ENCODE measurements around the gene ZNF763. TPM values are rescaled to one million over a fixed set of nuclear protein-coding genes. Genes with fewer than 3 reads are reported as not detected.
"Not testable (repeated sequence)": the region's sequence is repeated elsewhere in the genome, so short reads cannot be mapped to it uniquely, and the experiment has no call there.

ZNF763 gene
- total RNA-seq, 1 donor from 2014 or later = 5.0 TPM

- no peak for DNase-seq (ENCODE audit: extremely low spot score, unreplicated experiment)
- no peak overlapping the region for H3K4me3 Mint-ChIP-seq
Measured at GRCh38 chr19:11931051-11931450, 33.8 kb upstream of the ZNF763 start.

GRCh38 chr19:11931513-11931912, 33.3 kb upstream of the ZNF763 start:
- H3K27me3 Mint-ChIP-seq = no peaks in the 10 kb centered on the region
- no peak for TF ChIP-seq CTCF (conservative IDR thresholded peaks at IDR 0.05)
- H3K4me1 Mint-ChIP-seq (ENCODE audit: unreplicated experiment) = no peaks in the 10 kb centered on the region
- DNase-seq (ENCODE audit: extremely low spot score, unreplicated experiment) = no peak
- H3K36me3 Mint-ChIP-seq = peaks cover 59% of the 10 kb centered on the region
- H3K9me3 Mint-ChIP-seq = peaks cover 8% of the 10 kb centered on the region
- H3K4me3 Mint-ChIP-seq = no peak overlapping the region
- H3K27ac Mint-ChIP-seq = no peak overlapping the region

More at GRCh38 chr19:11931051-11931450, 33.8 kb upstream of the ZNF763 start:
- peaks cover 58% of the 10 kb centered on the region for H3K36me3 Mint-ChIP-seq
- no peak overlapping the region for H3K27ac Mint-ChIP-seq
- no peaks in the 10 kb centered on the region for H3K27me3 Mint-ChIP-seq
- no peak for TF ChIP-seq CTCF (conservative IDR thresholded peaks at IDR 0.05)
- peaks cover 2% of the 10 kb centered on the region for H3K4me1 Mint-ChIP-seq (ENCODE audit: unreplicated experiment)
- peaks cover 9% of the 10 kb centered on the region for H3K9me3 Mint-ChIP-seq

- peaks cover 11% of the 10 kb centered on the region for H3K9me3 Mint-ChIP-seq
- not testable (repeated sequence) for DNase-seq (ENCODE audit: extremely low spot score, unreplicated experiment); H3K27ac Mint-ChIP-seq; H3K27me3 Mint-ChIP-seq; H3K4me3 Mint-ChIP-seq; H3K4me1 Mint-ChIP-seq (ENCODE audit: unreplicated experiment)
- H3K36me3 Mint-ChIP-seq = peaks cover 61% of the 10 kb centered on the region
Measured at GRCh38 chr19:11935829-11936228, 29.0 kb upstream of the ZNF763 start.

- not testable (repeated sequence) for H3K27ac Mint-ChIP-seq; DNase-seq (ENCODE audit: extremely low spot score, unreplicated experiment); H3K27me3 Mint-ChIP-seq; H3K4me1 Mint-ChIP-seq (ENCODE audit: unreplicated experiment); H3K4me3 Mint-ChIP-seq
- Mint-ChIP-seq H3K36me3 (peaks cover 66% of the 10 kb centered on the region), H3K9me3 (peaks cover 16% of the 10 kb centered on the region)
Measured at GRCh38 chr19:11938383-11938782, 26.5 kb upstream of the ZNF763 start.

GRCh38 chr19:11941361-11941887, 23.4 kb upstream of the ZNF763 start:
- not testable (repeated sequence) for DNase-seq (ENCODE audit: extremely low spot score, unreplicated experiment); H3K27me3 Mint-ChIP-seq; H3K4me1 Mint-ChIP-seq (ENCODE audit: unreplicated experiment); H3K27ac Mint-ChIP-seq; H3K4me3 Mint-ChIP-seq
- Mint-ChIP-seq H3K36me3 (peaks cover 74% of the 10 kb centered on the region), H3K9me3 (peaks cover 16% of the 10 kb centered on the region)

- peaks cover 15% of the 10 kb centered on the region for H3K9me3 Mint-ChIP-seq
- DNase-seq (ENCODE audit: extremely low spot score, unreplicated experiment) = no peak
- TF ChIP-seq CTCF (conservative IDR thresholded peaks at IDR 0.05) = no peak
- H3K27ac Mint-ChIP-seq = no peak overlapping the region
- H3K4me3 Mint-ChIP-seq = no peak overlapping the region
- peaks cover 75% of the 10 kb centered on the region for H3K36me3 Mint-ChIP-seq
- H3K27me3 Mint-ChIP-seq = no peaks in the 10 kb centered on the region
- no peaks in the 10 kb centered on the region for H3K4me1 Mint-ChIP-seq (ENCODE audit: unreplicated experiment)
Measured at GRCh38 chr19:11942008-11942842, 22.6 kb upstream of the ZNF763 start.

- Mint-ChIP-seq H3K4me3 (no peak overlapping the region), H3K27ac (no peak overlapping the region), H3K27me3 (no peaks in the 10 kb centered on the region), H3K9me3 (peaks cover 18% of the 10 kb centered on the region), H3K4me1 (ENCODE audit: unreplicated experiment) (no peaks in the 10 kb centered on the region), H3K36me3 (peaks cover 78% of the 10 kb centered on the region)
- DNase-seq (ENCODE audit: extremely low spot score, unreplicated experiment) = no peak
- no peak for TF ChIP-seq CTCF (conservative IDR thresholded peaks at IDR 0.05)
Measured at GRCh38 chr19:11942843-11943108, 22.1 kb upstream of the ZNF763 start.
